HepG2 (cell line): ENCODE results near the gene ZDHHC11.

ENCODE experiments used
- CREB1 ChIP-seq, 2 experiments: fragments of 450-650 bp in 1 of 2; IDR thresholded peaks; 2 replicates each; pipeline ENCODE4 v1.6.1; 2016 to 2017; ENCODE audit warnings: control low read depth in 1 of 2, mild to moderate bottlenecking in 1 of 2, missing compliant biosample characterization in 1 of 2, missing genetic modification characterization in 1 of 2
- EP300 ChIP-seq, 3 experiments: sonication (generic) in 1 of 3; formaldehyde crosslinking in 1 of 3; IDR thresholded peaks; 2 replicates each; pipeline versions ENCODE4 v1.5.1 to v1.6.1; 2011 to 2020; ENCODE audit warnings: low read depth in 2 of 3, low read length in 2 of 3, borderline replicate concordance in 1 of 3, improper control_type of control experiment in 1 of 3, mild to moderate bottlenecking in 1 of 3, missing genetic modification reagents in 1 of 3, moderate library complexity in 1 of 3
- JUN ChIP-seq: sonication (generic); formaldehyde crosslinking; IDR thresholded peaks from 2 replicates; pipeline ENCODE4 v1.4.0; 2020; ENCODE audit warnings: mild to moderate bottlenecking, missing genetic modification reagents
- MTA1 ChIP-seq: sonication (generic); formaldehyde crosslinking; IDR thresholded peaks from 2 replicates; pipeline ENCODE4 v1.4.0; 2020; ENCODE audit warnings: missing genetic modification reagents, mild to moderate bottlenecking, borderline replicate concordance
- MXI1 ChIP-seq: IDR thresholded peaks from 3 replicates; pipeline ENCODE4 v1.6.1; 2012; ENCODE audit warnings: low read depth, low read length, inconsistent platforms, borderline replicate concordance
- SMC3 ChIP-seq: IDR thresholded peaks from 2 replicates; pipeline ENCODE4 v1.6.1; 2011; ENCODE audit warnings: low read length, improper control_type of control experiment
- SP4 ChIP-seq: sonication (generic); formaldehyde crosslinking; IDR thresholded peaks from 2 replicates; pipeline ENCODE4 v1.8.1; 2023; ENCODE audit warnings: mild to moderate bottlenecking, missing genetic modification reagents
- SPEN ChIP-seq: sonication (generic); formaldehyde crosslinking; IDR thresholded peaks from 2 replicates; pipeline ENCODE4 v1.5.1; 2020; ENCODE audit warnings: low read depth, mild to moderate bottlenecking, missing genetic modification reagents
- ZNF780A ChIP-seq: sonication (generic); formaldehyde crosslinking; IDR thresholded peaks from 2 replicates; pipeline ENCODE4 v1.8.0; 2022; ENCODE audit warnings: mild to moderate bottlenecking, missing genetic modification reagents, moderate library complexity
- TF ChIP-seq, protein P1 (sequence below): sonication (generic); formaldehyde crosslinking; IDR thresholded peaks from 2 replicates; pipeline ENCODE4 v1.4.0; 2020; ENCODE audit warnings: missing genetic modification reagents
- TF ChIP-seq, protein P2 (sequence below), 2 experiments: sonication (generic) in 1 of 2; formaldehyde crosslinking in 1 of 2; IDR thresholded peaks; 2 replicates each; pipeline versions ENCODE4 v1.5.1 to v1.6.1; 2011 to 2020; ENCODE audit warnings: borderline replicate concordance in 1 of 2, low read depth in 1 of 2, low read length in 1 of 2, mild to moderate bottlenecking in 1 of 2, missing genetic modification reagents in 1 of 2, moderate library complexity in 1 of 2

DNA sequence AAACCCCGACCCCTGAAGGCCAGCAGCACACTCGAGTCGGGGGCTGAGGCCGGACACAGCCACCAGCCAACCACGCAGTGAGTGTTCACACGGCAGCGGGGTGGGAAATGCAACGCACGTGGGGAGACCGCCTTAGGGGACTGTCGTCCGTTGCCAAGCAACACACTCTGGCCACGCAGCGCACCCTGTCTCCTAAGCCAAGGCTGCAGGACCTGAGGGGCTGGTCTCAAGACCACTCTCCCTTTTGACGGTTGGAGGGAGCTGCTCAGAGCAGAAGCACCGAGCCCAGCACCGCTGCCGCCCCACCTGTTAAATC is 34.3 kb upstream of the ZDHHC11 start:
- TF ChIP-seq SP4 (CRISPR knock-in tag) (no peak), MTA1 (no peak), SMC3 (no peak), MXI1 (no peak), CREB1 (IDR thresholded peaks at IDR 0.05) (no peak), CREB1 (CRISPR knock-in tag; IDR thresholded peaks at IDR 0.05) (no peak), SPEN (CRISPR knock-in tag) (no peak), JUN (CRISPR knock-in tag) (no peak), ZNF780A (CRISPR knock-in tag) (no peak), EP300 (IDR thresholded peaks at IDR 0.05; ENCODE audit: low read depth in 2 of 2, low read length in 2 of 2) (no peak), EP300 (CRISPR knock-in tag; IDR thresholded peaks at IDR 0.05; ENCODE audit: borderline replicate concordance) (no peak)
- TF ChIP-seq, protein P1, sequence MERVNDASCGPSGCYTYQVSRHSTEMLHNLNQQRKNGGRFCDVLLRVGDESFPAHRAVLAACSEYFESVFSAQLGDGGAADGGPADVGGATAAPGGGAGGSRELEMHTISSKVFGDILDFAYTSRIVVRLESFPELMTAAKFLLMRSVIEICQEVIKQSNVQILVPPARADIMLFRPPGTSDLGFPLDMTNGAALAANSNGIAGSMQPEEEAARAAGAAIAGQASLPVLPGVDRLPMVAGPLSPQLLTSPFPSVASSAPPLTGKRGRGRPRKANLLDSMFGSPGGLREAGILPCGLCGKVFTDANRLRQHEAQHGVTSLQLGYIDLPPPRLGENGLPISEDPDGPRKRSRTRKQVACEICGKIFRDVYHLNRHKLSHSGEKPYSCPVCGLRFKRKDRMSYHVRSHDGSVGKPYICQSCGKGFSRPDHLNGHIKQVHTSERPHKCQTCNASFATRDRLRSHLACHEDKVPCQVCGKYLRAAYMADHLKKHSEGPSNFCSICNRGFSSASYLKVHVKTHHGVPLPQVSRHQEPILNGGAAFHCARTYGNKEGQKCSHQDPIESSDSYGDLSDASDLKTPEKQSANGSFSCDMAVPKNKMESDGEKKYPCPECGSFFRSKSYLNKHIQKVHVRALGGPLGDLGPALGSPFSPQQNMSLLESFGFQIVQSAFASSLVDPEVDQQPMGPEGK (CRISPR knock-in tag): no peak
- TF ChIP-seq, protein P2, sequence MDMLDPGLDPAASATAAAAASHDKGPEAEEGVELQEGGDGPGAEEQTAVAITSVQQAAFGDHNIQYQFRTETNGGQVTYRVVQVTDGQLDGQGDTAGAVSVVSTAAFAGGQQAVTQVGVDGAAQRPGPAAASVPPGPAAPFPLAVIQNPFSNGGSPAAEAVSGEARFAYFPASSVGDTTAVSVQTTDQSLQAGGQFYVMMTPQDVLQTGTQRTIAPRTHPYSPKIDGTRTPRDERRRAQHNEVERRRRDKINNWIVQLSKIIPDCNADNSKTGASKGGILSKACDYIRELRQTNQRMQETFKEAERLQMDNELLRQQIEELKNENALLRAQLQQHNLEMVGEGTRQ (IDR thresholded peaks at IDR 0.05; ENCODE audit: low read depth, low read length): no peak
- TF ChIP-seq, protein P2 (CRISPR knock-in tag; IDR thresholded peaks at IDR 0.05; ENCODE audit: borderline replicate concordance): no peak
